ENCODE results near the gene SORCS2.
"Not testable (repeated sequence)": the region's sequence is repeated elsewhere in the genome, so short reads cannot be mapped to it uniquely, and the experiment has no call there.

Gene SORCS2

DNA sequence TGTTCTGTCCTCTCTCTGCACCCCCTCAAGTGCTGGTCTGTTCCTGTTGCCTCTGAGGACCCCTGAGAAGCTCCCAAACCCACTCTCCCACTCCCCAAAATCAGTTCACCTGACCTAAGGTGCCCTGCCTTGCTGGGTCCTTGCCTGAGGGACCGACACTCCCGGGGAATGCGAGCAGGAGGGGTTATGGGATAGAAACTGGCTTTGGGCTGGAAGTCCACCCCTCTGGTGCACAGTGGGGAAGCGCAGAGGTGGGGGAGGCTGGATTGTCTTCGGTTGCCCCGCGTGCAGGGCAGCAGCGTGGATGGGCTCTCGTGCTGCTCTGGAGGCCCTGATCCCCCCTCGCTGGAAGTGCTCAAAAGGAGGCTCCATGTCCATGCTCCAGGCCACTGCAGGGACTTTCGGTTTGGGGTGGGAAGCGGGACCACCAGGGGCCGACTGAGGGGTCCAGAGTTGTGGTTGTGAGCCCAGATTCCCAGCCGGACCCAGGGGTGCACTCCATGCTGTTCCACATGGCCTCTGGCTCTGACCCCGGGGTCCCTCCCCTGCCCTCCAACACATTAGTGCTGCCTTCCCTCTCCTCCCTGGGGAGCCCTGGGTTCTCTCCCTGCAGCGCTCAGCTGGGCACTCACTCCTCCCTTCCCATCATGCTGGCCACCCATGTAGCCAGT, 7.6 kb downstream of the SORCS2 start:
- DNase-seq (ENCODE audit: low read depth in 2 of 2): no peak

DNA sequence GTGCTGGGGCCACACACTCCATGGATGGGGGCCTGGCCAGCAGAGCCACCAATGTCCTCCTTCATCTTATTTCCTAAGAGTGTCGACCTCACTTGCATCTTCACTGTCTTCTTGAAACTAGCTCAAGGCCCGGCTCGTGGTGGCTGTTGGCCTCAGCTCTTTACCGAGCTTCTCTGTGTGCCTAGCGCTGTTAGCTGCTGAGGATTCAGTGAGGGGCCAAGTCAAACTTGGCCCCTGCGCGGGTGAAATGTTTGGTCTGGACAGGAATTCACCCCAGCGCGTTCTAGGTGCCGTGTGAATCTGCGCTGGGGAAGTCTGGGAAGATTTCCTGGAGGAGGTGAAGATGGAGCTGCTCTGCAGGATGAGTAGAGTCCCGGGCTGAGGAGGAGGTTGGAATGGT, 8.5 kb downstream of the SORCS2 start:
- no peak for DNase-seq (ENCODE audit: low read depth in 2 of 2)

DNA sequence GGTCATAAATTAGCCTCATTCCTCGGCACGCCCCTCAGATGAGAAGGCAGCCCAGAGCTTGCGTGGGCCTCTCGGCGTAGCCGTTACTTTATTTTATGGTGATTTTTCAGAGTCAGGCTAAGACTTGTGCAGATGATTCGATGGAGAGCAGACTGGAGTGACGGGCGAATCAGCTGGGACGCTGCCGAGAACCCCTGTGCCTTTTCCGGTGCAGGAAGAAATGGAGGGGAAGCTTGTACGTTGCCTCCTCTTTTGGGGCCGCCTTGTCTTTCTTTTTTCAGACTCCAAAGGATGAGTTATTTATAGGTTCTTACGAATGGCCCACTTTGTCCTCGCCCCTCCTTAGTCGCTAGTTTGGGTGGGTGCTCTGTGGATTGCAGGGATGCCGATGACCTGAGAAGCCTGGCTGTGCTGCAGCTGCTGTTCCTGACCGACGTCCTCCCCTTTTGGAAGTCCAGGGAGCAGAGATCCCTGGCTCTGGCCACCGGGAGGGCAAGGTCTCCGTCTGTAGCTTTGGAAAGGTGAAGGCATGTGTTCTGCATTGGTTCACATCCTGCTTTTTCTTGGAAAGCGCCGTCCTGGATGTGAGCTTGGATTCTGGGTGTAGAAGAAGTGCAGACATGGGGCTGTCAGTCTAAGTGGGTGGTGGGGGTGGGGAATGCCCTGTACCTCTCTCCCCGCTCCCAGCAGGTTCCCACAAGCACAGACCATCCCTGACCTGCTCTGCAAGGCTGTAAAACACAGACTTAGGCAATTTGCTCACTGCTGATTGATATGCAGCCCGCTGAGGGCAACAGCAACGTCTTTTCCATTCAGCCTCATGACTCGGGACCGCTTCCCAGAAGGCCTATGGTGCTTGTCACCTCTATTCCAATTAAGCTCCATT, 9.3 kb downstream of the SORCS2 start:
- DNase-seq (ENCODE audit: low read depth in 2 of 2): no peak

DNA sequence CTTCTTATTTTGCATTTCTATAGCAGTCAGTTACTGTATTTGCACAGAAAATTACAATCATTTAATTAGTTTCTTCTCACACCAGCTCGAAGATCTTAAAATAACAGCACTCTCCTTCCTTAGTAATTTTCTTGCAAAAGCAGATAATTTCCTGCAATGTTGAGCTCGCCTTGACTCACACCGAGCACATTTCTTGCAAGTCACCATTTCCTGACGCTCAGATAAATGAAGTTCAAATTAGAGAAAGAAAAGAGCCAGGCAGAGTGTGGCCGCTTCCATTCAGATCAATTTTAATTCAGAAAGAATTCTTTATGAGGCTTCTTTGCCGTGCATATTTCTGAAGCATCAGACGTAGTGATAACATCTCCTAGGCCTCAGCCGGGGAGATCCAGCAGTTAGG, 10.1 kb downstream of the SORCS2 start:
- no peak for DNase-seq (ENCODE audit: low read depth in 2 of 2)

DNA sequence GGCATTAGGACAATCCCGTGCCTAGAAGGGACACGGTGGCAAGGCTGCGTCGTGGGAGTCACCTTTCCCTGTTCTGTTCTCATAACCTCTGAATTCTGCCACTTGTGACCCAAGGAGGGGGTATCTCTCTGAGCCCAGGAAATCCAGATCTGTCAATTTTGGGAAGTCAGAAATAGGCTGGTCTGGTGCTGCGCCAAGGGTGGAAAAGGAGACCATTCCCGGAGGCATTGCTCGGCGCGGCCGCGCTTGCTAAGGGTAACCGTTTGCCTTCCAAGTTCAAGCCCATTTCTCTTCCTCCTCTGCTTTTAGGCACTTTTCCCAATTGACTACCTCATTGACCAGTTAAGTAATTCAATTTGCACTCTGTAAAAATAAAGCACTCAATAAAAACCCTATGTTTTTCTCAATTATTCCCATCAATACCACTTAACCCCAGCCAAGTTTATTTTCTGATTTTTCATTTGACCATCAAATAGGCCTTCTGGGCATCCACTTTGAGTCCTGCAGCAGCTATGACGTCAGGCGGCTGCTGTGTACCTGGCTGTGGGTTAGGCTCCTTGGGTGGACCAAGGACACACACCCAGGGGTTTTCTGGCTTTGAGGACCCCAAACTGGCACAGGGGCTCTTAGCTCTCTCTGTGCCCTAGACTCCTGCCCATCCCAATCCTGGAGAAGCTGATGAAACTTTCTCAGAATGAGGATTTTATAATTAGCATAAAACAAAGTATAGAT, 12.5 kb downstream of the SORCS2 start:
- DNase-seq (ENCODE audit: low read depth in 2 of 2): no peak

DNA sequence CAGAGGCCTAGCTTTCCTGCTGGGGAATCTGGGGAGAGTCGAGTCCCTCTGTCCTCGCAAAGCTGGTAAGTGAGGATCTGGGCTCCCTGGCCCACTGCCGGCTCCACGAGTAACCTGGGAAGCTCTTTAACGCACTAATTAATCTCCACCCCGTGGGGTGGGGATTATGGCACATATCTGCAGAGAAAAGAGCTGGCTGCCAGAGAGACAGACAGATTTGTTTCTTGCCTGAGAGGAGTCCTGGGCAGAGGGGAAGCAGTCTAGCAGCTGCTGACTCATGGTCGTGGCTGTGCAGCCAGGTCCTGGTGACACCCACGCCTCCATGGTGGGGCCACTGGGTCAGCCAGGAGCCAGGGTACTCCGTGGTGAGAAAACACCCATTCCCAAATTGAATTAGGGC, 14.0 kb downstream of the SORCS2 start:
- no peak for DNase-seq (ENCODE audit: low read depth in 2 of 2)

DNA sequence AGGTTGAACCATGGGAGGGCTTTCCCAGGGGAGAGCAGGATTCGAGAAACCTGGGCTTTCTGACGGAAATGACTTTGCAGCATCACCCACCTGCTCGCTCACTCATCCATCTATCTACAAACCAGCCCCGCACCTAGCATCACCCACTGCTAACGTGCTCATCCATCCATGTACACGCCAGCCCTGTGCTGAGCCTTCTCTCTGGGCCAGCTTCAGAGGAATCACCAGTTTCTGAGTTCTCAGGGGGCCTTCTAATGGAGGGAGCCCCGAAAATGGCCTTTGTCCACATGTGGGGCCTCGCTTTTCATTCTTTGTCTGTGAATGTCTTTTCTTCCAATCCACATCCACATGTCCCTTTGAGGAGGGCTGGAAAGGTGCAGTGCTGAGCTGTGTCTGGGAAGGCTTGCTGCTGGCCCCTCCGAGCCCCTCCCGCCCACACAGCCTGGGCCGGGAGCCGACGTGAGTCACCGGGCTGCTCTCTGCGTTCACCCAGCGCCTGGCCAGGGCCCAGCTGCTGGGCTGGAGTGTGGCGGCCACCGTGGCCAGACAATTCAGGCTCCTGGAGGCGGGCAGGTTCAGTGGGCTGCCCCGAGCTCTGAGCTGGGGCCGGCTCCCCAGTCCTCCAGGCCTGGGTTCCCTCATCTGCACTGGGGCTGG, 14.7 kb downstream of the SORCS2 start:
- DNase-seq (ENCODE audit: low read depth in 2 of 2): peak; percentile 65 to 72

DNA sequence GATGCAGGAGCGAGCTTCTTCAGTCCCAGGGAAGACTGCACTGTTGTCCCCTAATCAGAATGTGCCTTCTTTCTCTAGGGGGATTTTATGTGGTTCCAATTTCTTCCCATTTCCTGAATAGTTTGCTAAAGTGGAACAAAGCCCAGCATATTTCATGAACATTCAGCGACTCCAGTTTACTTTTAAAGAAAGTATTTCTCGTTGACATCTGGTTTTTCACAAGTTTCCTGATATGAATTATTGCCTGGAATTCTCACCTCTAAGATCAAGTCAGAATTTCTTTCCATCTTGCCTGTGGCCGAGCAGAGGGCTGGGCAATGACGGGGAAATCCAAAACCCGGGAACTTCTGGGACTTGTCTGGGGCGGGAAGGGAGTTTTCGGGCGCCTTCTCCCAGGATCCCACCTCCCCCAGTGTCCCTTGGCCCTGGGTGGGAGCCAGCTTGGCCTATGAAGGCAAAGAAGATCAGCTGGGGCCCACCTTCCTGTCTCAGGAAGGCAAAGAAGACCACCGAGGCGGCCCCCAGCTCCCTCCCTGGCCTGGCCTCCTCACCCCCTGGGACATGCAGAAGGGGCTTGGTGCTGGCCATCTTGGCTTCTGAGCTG, 15.4 kb downstream of the SORCS2 start:
- DNase-seq (ENCODE audit: low read depth in 2 of 2): peak; percentile 52 to 63

DNA sequence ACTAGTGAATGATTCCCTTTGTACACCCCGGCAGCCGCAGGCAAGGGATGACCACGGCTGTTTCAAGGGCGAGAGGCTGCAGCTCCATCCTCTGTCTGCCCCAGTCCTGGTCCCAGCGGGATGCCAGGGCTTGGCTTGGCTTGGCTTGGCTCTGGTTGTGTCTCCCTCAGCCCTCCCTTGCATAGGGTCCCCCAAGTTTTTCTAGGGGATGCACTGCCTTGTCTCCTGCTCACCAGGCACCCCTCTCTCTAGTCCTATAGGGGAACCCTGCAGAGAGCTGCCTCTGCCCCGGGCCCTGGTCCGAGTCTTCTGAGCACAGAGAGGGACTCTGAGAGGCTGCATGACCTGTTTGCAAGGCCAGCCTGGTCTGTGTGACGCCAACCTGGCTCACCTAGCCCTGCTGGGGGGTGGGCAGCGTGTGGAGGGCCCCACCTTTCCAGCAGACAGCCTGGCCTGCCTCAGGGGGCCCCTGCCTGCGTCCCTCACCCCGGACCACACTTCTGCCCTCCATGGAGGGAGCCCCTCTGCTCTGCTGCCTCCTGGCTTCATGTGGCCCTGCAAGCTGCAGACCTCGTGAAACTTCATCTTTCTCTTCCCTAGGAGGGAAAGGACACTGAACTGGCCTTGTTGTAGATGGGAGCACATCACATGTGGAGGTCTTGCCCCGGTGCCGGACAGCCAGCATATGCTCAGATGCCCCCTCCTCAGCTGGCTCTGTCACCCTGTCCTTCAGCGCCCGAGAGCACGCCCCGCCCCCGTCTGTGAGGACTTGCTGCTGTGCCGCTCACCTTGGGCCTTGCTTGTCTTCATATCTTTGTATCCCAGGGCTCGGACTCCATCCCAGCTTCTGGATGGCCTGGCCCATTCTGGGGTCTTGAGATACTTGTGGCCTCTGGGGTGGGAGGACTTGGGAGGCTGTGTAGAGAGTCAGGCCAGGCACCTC, 16.4 kb downstream of the SORCS2 start:
- no peak for DNase-seq (ENCODE audit: low read depth in 2 of 2)

DNA sequence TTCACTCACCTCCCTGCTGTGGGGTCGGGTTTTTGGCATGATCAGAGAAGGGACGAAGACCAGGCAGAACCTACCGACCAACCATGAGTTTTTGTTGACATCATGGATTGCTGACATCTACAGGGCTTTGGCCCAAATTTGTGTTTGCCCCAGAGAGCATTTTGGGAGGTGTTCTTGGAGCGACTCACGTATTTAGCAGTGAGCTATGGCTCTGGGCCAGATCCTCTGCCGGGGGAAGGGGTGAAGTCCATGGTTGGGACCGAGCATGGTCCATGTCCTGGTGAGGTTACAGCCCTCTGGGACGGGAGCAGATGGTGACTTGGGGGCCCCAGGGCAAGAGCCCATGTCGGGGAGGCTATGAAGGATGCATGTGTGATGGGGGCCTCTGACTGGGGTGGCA, 17.4 kb downstream of the SORCS2 start:
- DNase-seq (ENCODE audit: low read depth in 2 of 2): no peak

DNA sequence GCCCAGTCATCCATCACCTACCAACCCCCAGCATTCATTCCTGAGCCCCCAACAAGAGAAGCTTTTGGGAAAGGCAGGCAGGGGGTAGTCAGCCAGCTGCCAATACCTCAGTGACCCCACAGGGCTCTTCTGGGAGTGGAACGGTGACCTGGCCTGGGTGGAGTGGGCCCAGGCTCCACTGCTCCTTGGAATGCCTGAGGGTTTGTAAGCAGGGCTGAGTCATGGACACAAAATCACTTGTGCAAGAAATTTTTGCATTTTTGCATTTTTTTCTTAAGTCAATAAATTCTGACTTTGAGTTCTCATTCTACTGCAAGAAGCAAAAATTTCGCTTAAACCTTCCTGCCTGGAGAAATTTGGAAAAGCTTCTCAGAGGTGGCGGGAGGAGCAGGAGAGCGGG, 18.5 kb downstream of the SORCS2 start:
- peak; percentile 52 for DNase-seq (ENCODE audit: low read depth in 2 of 2)

DNA sequence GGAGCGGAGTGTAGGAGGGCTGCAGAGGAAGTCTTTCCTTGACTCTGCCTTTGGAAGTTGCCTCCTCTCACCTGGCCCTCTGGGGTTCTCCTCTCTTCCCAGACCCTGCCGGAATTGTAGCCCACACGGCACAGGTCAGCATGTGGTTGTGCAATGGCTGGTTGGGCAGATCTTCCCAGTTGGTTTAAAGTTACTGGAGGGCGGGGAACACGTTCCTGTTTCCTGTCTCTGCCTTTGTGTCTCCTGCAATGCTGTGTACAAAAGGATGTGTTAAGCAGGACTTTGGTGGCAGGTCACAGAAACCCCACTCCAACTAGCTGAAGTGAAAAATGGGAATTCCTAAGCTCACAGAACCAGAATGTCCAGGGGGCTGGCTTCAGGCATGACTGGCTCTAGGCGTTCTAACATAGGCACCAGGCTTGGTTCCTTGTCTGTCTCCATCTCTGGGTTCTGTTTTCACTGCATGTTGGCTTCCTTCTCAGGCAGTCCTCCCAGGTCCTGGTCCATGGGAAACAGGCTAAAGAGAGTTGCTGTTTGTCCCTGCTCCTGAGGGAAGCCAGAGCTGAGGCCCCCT, 19.9 kb downstream of the SORCS2 start:
- DNase-seq (ENCODE audit: low read depth in 2 of 2): no peak

DNA sequence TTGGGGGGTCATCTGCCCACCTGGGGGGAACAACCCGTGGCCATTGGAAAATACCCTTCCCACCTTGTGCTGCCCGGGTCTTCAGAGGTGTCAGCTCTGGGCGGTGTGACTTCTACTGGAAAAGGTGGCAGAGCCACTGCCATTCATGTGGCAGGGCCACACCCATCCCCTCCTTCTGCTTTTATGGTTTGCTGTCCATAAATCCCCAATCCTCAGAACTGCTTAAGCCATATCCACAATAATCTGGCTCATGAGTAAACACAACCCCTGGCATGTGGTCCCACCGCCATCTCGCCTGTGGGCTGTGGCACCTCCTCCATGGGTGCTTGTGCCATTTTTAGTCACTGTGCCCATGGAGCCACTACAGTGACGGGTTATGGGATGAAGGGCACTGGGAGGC, 20.6 kb downstream of the SORCS2 start:
- DNase-seq (ENCODE audit: low read depth in 2 of 2): no peak

DNA sequence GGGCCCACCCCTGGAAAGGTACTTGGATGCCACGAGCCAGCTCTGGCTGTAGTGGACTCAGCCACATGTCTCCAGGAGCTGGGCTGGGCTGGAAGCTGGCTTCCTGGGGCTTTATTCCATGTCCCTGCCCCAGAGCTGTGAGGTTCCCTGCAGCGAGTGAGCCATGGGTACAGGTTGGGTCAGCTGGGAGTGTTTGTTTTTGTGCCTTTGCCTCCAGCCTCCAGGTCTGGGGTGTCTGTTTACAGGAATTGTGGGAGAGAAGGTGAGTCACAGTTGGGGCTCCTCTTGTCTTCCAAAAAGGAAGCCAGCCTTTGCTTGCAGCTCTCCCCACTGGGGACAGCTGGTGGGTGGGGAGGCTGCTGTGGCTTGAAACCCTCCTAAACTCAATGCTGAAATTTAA, 21.5 kb downstream of the SORCS2 start:
- DNase-seq (ENCODE audit: low read depth in 2 of 2): no peak

DNA sequence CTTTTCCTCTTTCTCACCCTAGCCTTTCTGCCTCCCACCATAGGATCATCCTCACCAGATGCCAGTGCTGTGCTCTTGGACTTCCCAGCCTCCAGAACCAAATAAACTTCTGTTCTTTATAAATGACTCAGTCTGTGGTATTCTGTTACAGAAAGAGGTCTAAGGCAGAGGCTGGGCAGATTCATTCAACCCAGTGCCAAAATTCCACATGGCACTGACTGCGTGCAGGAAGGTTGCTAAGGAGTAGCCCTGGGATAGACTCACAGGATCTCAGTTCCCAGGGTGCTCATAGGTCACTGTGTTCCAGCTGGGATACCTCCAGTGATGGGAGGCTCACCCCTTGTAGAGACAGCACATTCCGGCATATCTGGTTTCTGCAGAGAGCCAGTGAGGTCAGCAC, 22.0 kb downstream of the SORCS2 start:
- no peak for DNase-seq (ENCODE audit: low read depth in 2 of 2)

DNA sequence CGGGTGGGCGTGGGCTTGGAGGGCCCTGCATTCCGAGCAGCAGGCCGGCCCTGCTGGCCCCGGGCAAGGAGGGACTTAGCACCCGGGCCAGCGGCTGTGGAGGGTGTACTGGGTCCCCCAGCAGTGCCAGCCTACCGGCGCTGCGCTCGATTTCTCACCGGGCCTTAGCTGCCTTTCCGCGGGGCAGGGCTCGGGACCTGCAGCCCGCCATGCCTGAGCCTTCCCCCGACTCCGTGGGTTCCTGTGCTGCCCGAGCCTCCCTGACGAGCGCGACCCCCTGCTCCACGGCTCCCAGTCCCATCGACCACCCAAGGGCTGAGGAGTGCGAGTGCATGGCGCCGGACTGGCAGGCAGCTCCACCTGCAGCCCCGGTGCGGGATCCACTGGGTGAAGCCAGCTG, 22.8 kb downstream of the SORCS2 start:
- DNase-seq (ENCODE audit: low read depth in 2 of 2): not testable (repeated sequence)

DNA sequence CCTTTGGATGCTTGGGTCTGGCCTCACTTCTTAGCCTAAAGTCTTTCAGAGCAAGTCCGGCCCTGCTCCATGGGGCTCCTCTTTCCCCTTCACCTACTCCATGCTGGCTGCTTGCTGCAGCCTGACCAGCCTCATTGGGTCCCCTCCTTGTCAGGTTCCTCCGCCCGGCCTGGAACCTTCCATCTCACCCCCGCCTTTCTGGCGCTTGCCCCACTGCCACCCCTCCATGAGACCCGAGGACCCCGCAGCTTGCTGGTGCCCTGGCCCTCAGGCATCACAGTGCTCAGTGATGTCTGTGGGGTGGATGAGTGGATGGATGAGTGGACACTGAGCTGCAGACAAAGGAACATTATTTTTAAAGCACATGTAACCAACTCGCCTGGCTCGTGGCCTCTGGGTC, 24.7 kb downstream of the SORCS2 start:
- DNase-seq (ENCODE audit: low read depth in 2 of 2): no peak

DNA sequence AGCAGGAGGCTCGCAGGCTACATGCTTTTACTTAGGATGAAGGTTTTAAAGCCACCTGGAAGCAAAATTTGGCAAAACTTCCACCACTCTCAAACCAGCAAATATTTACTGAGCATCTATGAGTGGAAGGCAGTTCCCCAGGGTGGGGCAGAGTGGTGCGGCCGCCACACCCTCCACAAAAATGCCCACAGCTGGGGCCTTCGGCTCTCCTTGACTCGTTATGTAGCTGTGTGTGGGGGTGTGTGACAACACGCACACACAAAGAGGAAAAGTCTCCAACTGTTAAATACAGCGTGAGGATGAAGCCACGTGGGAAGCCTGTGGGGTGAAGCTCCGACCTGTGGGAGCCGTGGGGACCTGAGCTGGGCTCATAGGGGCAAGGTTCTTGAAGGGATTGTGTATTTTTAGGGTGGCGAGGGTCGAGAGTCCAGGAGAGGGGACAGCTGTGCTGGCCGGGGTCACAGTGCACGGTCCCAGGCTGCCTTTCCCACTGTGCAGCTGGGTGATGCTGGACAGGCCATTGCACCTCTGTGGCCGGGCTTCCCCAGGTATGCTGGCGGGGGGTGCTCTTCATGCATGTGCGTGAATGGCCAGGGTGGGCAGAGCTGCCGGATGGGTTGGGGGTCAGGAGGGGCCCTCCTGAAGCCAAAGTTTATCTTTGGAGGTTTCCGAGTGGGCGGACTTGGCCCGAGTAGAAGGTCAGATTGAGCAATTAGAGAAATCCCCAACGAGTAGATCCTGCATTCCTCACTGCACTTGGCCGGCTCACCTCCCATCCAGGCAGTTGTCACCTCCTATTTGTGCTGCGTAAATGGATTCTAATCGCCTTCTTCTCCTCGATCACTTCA, 25.4 kb downstream of the SORCS2 start:
- DNase-seq (ENCODE audit: low read depth in 2 of 2): no peak

DNA sequence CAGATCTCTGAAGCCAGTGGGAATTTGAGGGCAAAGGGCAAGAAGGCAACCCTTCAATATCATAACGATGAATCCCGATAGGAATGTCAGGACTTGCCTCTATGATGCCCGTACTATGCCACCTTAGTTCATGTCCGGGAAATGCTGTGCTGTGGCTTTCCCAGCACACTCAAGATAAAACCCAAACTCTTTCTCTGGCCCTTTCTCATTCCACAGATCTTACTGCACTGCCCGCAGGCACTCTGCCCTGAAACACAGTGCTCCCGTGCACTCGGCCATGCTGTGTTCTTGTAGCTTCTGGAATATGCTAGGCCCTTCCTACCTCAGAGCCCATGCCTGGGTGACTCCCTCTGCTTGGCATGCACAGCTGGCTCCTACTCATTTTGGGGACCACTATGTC, 26.3 kb downstream of the SORCS2 start:
- no peak for DNase-seq (ENCODE audit: low read depth in 2 of 2)
